ENCODE measurements around the gene VEGFC. TPM values are rescaled to one million over a fixed set of nuclear protein-coding genes. Genes with fewer than 3 reads are reported as not detected.

The VEGFC gene
- polyA plus RNA-seq, 2 donors = 1.3 to 2.3 TPM

GRCh38 chr4:176774852-176775251, 17.9 kb downstream of the VEGFC start:
- Histone ChIP-seq H3K27ac (ENCODE audit: low read depth in 2 of 2, low read length in 1 of 2) (no peak overlapping the region), H3K4me1 (ENCODE audit: control insufficient read depth in 2 of 2, insufficient read depth in 2 of 2, low read length in 1 of 2) (no peaks in the 10 kb centered on the region), H3K9me3 (ENCODE audit: control insufficient read depth in 2 of 2, insufficient read depth in 1 of 2, low read depth in 1 of 2, low read length in 1 of 2) (no peaks in the 10 kb centered on the region), H3K4me3 (ENCODE audit: low read depth in 1 of 2, low read length in 2 of 2) (no peak overlapping the region), H3K27me3 (ENCODE audit: control insufficient read depth in 1 of 2, insufficient read depth in 2 of 2, low read length in 2 of 2) (no peaks in the 10 kb centered on the region), H3K36me3 (ENCODE audit: control insufficient read depth in 2 of 2, insufficient read depth in 2 of 2, low read length in 1 of 2) (no peaks in the 10 kb centered on the region)
- 53 to 56% methylated on average over 4 of the region's 4 CpGs for WGBS, 2 donors

GRCh38 chr4:176769514-176769913, 23.2 kb downstream of the VEGFC start:
- Histone ChIP-seq H3K36me3 (ENCODE audit: control insufficient read depth in 2 of 2, insufficient read depth in 2 of 2, low read length in 1 of 2) (no peaks in the 10 kb centered on the region), H3K9me3 (ENCODE audit: control insufficient read depth in 2 of 2, insufficient read depth in 1 of 2, low read depth in 1 of 2, low read length in 1 of 2) (no peaks in the 10 kb centered on the region), H3K4me3 (ENCODE audit: low read depth in 1 of 2, low read length in 2 of 2) (no peak overlapping the region), H3K27me3 (ENCODE audit: control insufficient read depth in 1 of 2, insufficient read depth in 2 of 2, low read length in 2 of 2) (no peaks in the 10 kb centered on the region), H3K27ac (ENCODE audit: low read depth in 2 of 2, low read length in 1 of 2) (no peak overlapping the region), H3K4me1 (ENCODE audit: control insufficient read depth in 2 of 2, insufficient read depth in 2 of 2, low read length in 1 of 2) (no peaks in the 10 kb centered on the region)
- WGBS, 2 donors = 44 to 56% methylated on average over 2 of the region's 2 CpGs

- Histone ChIP-seq H3K9me3 (ENCODE audit: control insufficient read depth in 2 of 2, insufficient read depth in 1 of 2, low read depth in 1 of 2, low read length in 1 of 2) (no peaks in the 10 kb centered on the region), H3K4me1 (ENCODE audit: control insufficient read depth in 2 of 2, insufficient read depth in 2 of 2, low read length in 1 of 2) (no peaks in the 10 kb centered on the region), H3K27me3 (ENCODE audit: control insufficient read depth in 1 of 2, insufficient read depth in 2 of 2, low read length in 2 of 2) (no peaks in the 10 kb centered on the region), H3K4me3 (ENCODE audit: low read depth in 1 of 2, low read length in 2 of 2) (no peak overlapping the region), H3K27ac (ENCODE audit: low read depth in 2 of 2, low read length in 1 of 2) (no peak overlapping the region), H3K36me3 (ENCODE audit: control insufficient read depth in 2 of 2, insufficient read depth in 2 of 2, low read length in 1 of 2) (no peaks in the 10 kb centered on the region)
- 92 to 94% methylated on average over 1 of the region's 1 CpG for WGBS, 2 donors
Measured at GRCh38 chr4:176767183-176767582, 25.5 kb downstream of the VEGFC start.

- Histone ChIP-seq H3K4me1 (ENCODE audit: control insufficient read depth in 2 of 2, insufficient read depth in 2 of 2, low read length in 1 of 2) (no peaks in the 10 kb centered on the region), H3K27me3 (ENCODE audit: control insufficient read depth in 1 of 2, insufficient read depth in 2 of 2, low read length in 2 of 2) (no peaks in the 10 kb centered on the region), H3K9me3 (ENCODE audit: control insufficient read depth in 2 of 2, insufficient read depth in 1 of 2, low read depth in 1 of 2, low read length in 1 of 2) (no peaks in the 10 kb centered on the region), H3K36me3 (ENCODE audit: control insufficient read depth in 2 of 2, insufficient read depth in 2 of 2, low read length in 1 of 2) (no peaks in the 10 kb centered on the region), H3K27ac (ENCODE audit: low read depth in 2 of 2, low read length in 1 of 2) (no peak overlapping the region), H3K4me3 (ENCODE audit: low read depth in 1 of 2, low read length in 2 of 2) (no peak overlapping the region)
- WGBS, 2 donors = 61 to 80% methylated on average over 3 of the region's 3 CpGs
Measured at GRCh38 chr4:176762661-176763308, 29.9 kb downstream of the VEGFC start.

DNA sequence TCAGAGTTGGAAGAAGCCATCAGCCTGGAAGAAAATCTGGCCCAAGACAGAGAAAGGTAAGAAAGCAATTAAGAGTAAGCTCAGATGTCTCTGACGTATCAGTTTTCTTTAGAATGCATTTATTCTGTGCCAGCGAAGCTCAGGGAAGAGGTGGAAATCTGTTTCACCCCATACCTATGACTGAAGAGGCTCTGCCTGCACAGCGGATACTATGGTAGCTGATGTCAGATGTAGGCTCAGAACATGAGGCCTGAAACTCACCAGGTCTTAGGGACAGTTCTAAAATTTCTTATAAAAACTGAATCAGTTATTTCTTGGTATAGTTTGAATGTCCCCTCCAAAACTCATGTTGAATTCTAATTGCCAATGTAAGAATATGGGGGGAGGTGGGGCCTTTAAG, 30.9 kb downstream of the VEGFC start:
- Histone ChIP-seq H3K9me3 (ENCODE audit: control insufficient read depth in 2 of 2, insufficient read depth in 1 of 2, low read depth in 1 of 2, low read length in 1 of 2) (no peaks in the 10 kb centered on the region), H3K4me3 (ENCODE audit: low read depth in 1 of 2, low read length in 2 of 2) (no peak overlapping the region), H3K4me1 (ENCODE audit: control insufficient read depth in 2 of 2, insufficient read depth in 2 of 2, low read length in 1 of 2) (no peaks in the 10 kb centered on the region), H3K36me3 (ENCODE audit: control insufficient read depth in 2 of 2, insufficient read depth in 2 of 2, low read length in 1 of 2) (no peaks in the 10 kb centered on the region), H3K27ac (ENCODE audit: low read depth in 2 of 2, low read length in 1 of 2) (no peak overlapping the region), H3K27me3 (ENCODE audit: control insufficient read depth in 1 of 2, insufficient read depth in 2 of 2, low read length in 2 of 2) (no peaks in the 10 kb centered on the region)
- WGBS, 2 donors = 83 to 86% methylated on average over 3 of the region's 3 CpGs

GRCh38 chr4:176760471-176760870, 32.3 kb downstream of the VEGFC start:
- 58 to 63% methylated on average over 3 of the region's 3 CpGs for WGBS, 2 donors
- H3K4me3 ChIP-seq (ENCODE audit: low read depth in 1 of 2, low read length in 2 of 2) = no peak overlapping the region
- no peak overlapping the region for H3K27ac ChIP-seq (ENCODE audit: low read depth in 2 of 2, low read length in 1 of 2)
- H3K36me3 ChIP-seq (ENCODE audit: control insufficient read depth in 2 of 2, insufficient read depth in 2 of 2, low read length in 1 of 2) = no peaks in the 10 kb centered on the region
- H3K9me3 ChIP-seq (ENCODE audit: control insufficient read depth in 2 of 2, insufficient read depth in 1 of 2, low read depth in 1 of 2, low read length in 1 of 2) = no peaks in the 10 kb centered on the region
- H3K4me1 ChIP-seq (ENCODE audit: control insufficient read depth in 2 of 2, insufficient read depth in 2 of 2, low read length in 1 of 2) = no peaks in the 10 kb centered on the region
- no peaks in the 10 kb centered on the region for H3K27me3 ChIP-seq (ENCODE audit: control insufficient read depth in 1 of 2, insufficient read depth in 2 of 2, low read length in 2 of 2)

GRCh38 chr4:176758731-176759130, 34.0 kb downstream of the VEGFC start:
- Histone ChIP-seq H3K27me3 (ENCODE audit: control insufficient read depth in 1 of 2, insufficient read depth in 2 of 2, low read length in 2 of 2) (no peaks in the 10 kb centered on the region), H3K9me3 (ENCODE audit: control insufficient read depth in 2 of 2, insufficient read depth in 1 of 2, low read depth in 1 of 2, low read length in 1 of 2) (no peaks in the 10 kb centered on the region), H3K4me1 (ENCODE audit: control insufficient read depth in 2 of 2, insufficient read depth in 2 of 2, low read length in 1 of 2) (no peaks in the 10 kb centered on the region), H3K27ac (ENCODE audit: low read depth in 2 of 2, low read length in 1 of 2) (no peak overlapping the region), H3K36me3 (ENCODE audit: control insufficient read depth in 2 of 2, insufficient read depth in 2 of 2, low read length in 1 of 2) (no peaks in the 10 kb centered on the region), H3K4me3 (ENCODE audit: low read depth in 1 of 2, low read length in 2 of 2) (no peak overlapping the region)
- 71 to 75% methylated on average over 2 of the region's 2 CpGs for WGBS, 2 donors

- Histone ChIP-seq H3K9me3 (ENCODE audit: control insufficient read depth in 2 of 2, insufficient read depth in 1 of 2, low read depth in 1 of 2, low read length in 1 of 2) (no peaks in the 10 kb centered on the region), H3K27ac (ENCODE audit: low read depth in 2 of 2, low read length in 1 of 2) (no peak overlapping the region), H3K36me3 (ENCODE audit: control insufficient read depth in 2 of 2, insufficient read depth in 2 of 2, low read length in 1 of 2) (no peaks in the 10 kb centered on the region), H3K4me3 (ENCODE audit: low read depth in 1 of 2, low read length in 2 of 2) (no peak overlapping the region), H3K27me3 (ENCODE audit: control insufficient read depth in 1 of 2, insufficient read depth in 2 of 2, low read length in 2 of 2) (no peaks in the 10 kb centered on the region), H3K4me1 (ENCODE audit: control insufficient read depth in 2 of 2, insufficient read depth in 2 of 2, low read length in 1 of 2) (no peaks in the 10 kb centered on the region)
- WGBS, 2 donors = 72 to 79% methylated on average over 4 of the region's 4 CpGs
Measured at GRCh38 chr4:176758323-176758722, 34.4 kb downstream of the VEGFC start.

DNA sequence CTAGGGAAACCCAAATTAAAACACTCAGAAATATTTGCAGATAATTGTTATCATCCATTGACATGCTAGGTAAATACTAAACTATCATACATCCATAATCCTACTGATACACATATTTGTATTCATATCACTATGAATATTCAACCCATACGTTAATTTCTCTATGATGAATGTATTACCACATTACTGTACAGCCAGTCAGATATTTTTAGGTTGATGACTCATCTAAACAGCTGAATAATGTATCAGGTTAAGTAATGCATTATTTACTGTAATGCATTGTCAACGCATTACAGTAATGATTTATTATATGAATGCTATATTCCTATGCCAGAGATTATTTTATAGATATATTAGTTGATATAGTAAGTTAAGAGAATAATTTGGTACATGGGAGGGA, 37.1 kb downstream of the VEGFC start:
- H3K27me3 ChIP-seq (ENCODE audit: control insufficient read depth in 1 of 2, insufficient read depth in 2 of 2, low read length in 2 of 2) = no peaks in the 10 kb centered on the region
- H3K9me3 ChIP-seq (ENCODE audit: control insufficient read depth in 2 of 2, insufficient read depth in 1 of 2, low read depth in 1 of 2, low read length in 1 of 2) = no peaks in the 10 kb centered on the region
- H3K27ac ChIP-seq (ENCODE audit: low read depth in 2 of 2, low read length in 1 of 2) = no peak overlapping the region
- H3K4me1 ChIP-seq (ENCODE audit: control insufficient read depth in 2 of 2, insufficient read depth in 2 of 2, low read length in 1 of 2) = no peaks in the 10 kb centered on the region
- H3K4me3 ChIP-seq (ENCODE audit: low read depth in 1 of 2, low read length in 2 of 2) = no peak overlapping the region
- no peaks in the 10 kb centered on the region for H3K36me3 ChIP-seq (ENCODE audit: control insufficient read depth in 2 of 2, insufficient read depth in 2 of 2, low read length in 1 of 2)
- WGBS, 2 donors = 62 to 72% methylated on average over 2 of the region's 2 CpGs

DNA sequence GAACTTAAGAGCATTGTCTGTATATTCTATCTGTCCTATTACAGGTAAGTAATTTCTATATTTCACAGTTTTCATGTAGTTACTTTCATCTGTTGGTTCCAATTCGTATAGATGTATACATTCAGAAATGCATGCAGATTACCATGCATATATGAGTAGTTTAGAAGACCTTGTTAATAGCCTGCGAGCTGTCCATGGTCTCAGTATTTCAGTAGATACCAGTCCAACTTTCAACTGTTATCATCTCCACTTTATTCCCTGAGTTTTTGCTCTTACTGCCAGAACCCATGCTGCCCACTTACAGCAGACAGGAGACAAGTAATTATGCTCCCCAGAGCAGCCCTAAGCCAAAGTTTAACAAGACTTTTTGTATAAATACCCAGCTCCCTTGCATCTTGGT, 37.7 kb downstream of the VEGFC start:
- Histone ChIP-seq H3K9me3 (ENCODE audit: control insufficient read depth in 2 of 2, insufficient read depth in 1 of 2, low read depth in 1 of 2, low read length in 1 of 2) (no peaks in the 10 kb centered on the region), H3K4me1 (ENCODE audit: control insufficient read depth in 2 of 2, insufficient read depth in 2 of 2, low read length in 1 of 2) (no peaks in the 10 kb centered on the region), H3K36me3 (ENCODE audit: control insufficient read depth in 2 of 2, insufficient read depth in 2 of 2, low read length in 1 of 2) (no peaks in the 10 kb centered on the region), H3K27me3 (ENCODE audit: control insufficient read depth in 1 of 2, insufficient read depth in 2 of 2, low read length in 2 of 2) (no peaks in the 10 kb centered on the region), H3K27ac (ENCODE audit: low read depth in 2 of 2, low read length in 1 of 2) (no peak overlapping the region), H3K4me3 (ENCODE audit: low read depth in 1 of 2, low read length in 2 of 2) (no peak overlapping the region)
- 74 to 79% methylated on average over 2 of the region's 2 CpGs for WGBS, 2 donors
